HPDE6-E6E7 (cell line): ENCODE data around the gene SAMM50.

Source experiments
- DNase-seq: peaks from one replicate; pipeline ENCODE4 v3.0.0; 2011; ENCODE audit warnings: missing footprints; ENCODE audit errors: extremely low spot score

The SAMM50 gene

GRCh38 chr22:43955040-43955882 lies at the start of gene SAMM50:
TSS of gene SAMM50 (plus strand) at chr22:43955442. CDS start at chr22:43955578, 136 bp downstream.
- DNase-seq: peak; percentile 73

- DNase-seq: no peak
These were observed 49.6 kb upstream of the SAMM50 start for GRCh38 chr22:43905681-43906080.

- no peak for DNase-seq
These were observed 45.5 kb upstream of the SAMM50 start for GRCh38 chr22:43909708-43910107.

DNA sequence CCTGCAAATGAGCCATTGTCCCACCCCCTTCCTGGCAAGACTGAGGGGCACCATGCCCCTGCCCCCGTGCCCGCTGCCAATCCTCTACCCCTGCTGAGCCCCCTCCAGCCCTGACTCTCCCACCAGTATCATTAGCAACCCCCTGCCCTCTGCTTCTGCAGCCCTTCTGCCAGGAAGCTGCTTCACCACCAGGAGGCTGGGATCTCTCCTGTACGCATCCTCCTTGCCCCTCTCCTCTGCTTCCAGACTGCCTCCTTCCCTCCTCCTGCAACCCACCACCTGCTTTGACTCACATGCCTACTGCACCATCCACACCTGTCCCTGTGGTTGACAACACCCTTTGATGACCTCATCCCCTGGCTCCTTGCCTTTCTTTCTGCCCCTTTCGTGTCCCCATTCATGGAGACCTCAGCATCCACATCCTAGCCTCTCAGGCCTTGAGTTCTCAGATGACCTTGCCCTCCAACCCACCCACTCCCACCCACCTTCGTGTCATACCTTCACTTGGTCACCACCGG lies 45.0 kb upstream of the SAMM50 start:
- no peak for DNase-seq

GRCh38 chr22:43911351-43911750 lies 43.9 kb upstream of the SAMM50 start:
- no peak for DNase-seq

DNA sequence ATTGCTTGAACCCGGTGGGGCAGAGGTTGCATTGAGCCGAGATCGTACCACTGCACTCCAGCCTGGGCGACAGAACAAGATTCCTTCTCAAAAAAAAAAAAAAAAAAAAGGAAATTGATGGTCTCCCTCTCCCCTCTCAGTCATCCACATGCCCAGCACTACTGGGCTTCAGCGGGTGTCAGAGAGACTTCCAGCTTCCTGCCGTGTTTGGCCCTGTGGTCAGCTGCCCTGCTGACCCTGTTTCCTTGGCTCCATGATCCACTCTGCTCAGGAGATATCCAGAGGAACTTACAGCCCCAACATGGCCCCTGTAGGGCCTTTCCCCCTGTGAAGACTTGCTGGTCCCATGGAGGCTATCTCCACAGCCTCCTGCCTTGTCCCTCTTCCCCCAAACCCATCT lies 37.7 kb upstream of the SAMM50 start:
- no peak for DNase-seq

DNA sequence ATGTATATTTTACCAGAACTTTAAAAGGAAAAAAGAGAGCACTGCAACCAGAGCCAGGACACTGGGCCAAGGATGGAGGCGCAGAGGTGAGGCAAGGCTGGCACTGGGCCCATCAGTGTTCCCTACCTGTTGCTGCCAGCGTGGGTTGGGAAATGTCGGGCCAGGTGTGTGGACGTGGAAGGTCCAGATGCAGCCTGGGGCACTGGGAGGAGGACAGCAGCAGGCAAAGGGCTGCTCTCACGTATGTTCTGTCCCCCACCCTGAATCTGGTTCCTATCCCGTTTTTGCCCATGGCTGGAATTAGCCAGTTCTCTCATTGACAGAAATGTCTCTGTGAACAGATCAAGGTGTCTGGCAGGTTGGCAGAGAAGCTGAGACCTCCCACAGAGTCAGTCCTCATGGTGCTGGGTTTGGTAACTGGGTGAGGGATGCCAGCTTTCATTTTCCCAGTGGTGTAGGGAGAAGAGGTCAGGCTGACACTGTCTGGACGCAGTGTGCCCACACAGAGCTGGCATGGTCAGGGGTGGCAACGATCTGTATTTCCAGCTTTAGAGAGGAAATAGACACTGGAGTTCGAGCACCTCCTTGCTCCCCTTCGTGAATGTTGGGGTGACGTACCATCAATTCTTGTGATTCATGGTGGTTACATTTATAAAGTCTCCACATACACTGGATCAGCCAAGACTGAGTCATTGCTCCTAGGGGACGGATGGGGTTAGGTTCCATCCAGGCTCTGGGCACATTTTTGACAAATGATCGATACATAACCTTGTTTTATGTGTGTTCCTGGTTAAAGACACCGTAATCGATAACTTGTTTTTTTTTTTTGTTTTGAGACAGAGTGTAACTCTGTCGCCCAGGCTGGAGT lies 35.9 kb upstream of the SAMM50 start:
- DNase-seq: no peak

DNA sequence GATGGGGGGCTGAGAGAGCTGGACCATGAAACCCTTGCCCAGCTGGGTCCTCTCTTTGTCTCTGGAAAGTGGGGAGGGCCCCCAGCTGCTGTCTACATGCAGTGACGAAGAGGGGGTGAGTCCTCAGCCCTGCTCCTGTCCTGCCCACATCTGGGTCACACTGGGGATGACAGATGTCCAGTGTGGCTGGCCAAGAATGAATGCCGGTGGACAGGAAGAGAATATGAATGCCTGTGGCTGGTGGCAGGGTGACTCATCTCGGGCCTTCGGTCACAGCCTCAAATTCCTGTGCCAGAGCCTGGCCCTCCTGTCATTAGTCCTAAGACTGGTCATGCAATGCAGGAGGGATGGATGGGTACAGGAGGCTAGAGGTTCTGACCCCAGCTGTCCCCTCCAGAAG lies 33.9 kb upstream of the SAMM50 start:
- DNase-seq: no peak

GRCh38 chr22:43922123-43922522 lies 33.1 kb upstream of the SAMM50 start:
- DNase-seq: no peak

GRCh38 chr22:43923191-43923590 lies 32.1 kb upstream of the SAMM50 start:
- no peak for DNase-seq

DNA sequence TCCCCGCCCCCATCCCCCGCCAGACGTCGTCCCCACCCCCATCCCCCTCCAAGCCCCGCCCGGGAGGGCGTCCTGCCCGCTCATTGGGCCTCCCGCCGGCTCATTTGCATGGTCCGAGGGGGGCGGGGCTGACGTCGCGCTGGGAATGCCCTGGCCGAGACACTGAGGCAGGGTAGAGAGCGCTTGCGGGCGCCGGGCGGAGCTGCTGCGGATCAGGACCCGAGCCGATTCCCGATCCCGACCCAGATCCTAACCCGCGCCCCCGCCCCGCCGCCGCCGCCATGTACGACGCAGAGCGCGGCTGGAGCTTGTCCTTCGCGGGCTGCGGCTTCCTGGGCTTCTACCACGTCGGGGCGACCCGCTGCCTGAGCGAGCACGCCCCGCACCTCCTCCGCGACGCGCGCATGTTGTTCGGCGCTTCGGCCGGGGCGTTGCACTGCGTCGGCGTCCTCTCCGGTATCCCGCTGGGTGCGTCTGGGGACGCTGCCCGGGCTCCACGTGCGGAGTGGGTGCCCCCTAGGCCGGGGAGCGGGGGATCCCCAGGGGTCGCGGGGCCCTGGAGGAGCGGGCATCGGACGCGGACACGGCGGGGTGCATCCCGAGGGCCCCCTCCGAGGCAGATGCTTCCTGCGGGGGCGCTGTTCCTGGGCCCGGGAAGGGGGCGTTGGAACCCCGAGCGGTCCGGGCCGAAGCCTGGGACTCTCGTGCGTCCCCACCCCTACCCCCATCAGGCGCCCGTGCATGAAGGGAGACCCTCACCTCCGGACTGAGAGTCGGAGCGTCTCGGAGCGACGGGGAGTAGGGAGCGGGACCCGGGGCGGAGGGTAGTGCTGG lies 31.4 kb upstream of the SAMM50 start, which contains the start of gene PNPLA3:
Gene PNPLA3, plus strand, starts transcription at position 175 of the 834 bp plus-strand sequence. Its CDS starts 107 bp downstream, at position 282.
- DNase-seq: peak; percentile 75

DNA sequence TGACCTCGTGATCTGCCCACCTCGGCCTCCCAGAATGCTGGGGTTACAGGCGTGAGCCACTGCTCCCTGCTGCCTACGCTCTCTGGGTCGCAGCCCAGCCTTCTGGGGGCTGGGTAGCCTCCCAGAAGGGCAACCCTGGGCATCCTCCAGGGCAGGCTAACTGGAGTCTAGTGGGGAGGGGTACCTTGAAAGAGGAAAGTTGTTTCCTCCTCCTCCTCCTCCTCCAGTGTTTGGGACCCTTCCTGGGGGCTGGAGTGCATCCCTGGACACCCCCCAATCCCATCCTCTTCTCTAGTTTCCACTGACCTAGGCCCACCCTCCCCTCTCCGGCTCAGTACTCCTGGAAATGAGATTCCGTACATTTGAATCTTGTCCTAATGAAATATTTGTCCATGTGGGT lies 30.4 kb upstream of the SAMM50 start:
- no peak for DNase-seq

- peak; percentile 64 for DNase-seq
These were observed 29.6 kb upstream of the SAMM50 start for GRCh38 chr22:43925433-43926348.

DNA sequence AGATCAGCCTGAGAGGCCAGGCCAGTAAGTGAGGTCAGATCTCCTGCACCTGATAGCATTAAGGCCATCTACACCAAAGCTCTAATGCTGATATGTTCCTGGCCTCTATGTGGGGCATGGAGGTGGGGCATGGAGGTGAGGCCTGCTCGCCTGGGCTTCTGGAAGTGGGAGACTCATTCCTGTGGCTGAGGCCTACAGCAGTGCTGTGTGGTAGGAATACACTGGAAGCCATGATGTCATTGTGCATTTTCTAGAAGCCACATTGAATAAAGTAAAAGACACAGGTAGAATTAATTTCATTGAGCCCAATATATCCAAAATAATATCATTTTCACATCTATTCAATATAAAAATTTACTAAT lies 28.9 kb upstream of the SAMM50 start:
- peak; percentile 36 for DNase-seq

GRCh38 chr22:43928468-43928867 lies 26.8 kb upstream of the SAMM50 start:
- DNase-seq: no peak

DNA sequence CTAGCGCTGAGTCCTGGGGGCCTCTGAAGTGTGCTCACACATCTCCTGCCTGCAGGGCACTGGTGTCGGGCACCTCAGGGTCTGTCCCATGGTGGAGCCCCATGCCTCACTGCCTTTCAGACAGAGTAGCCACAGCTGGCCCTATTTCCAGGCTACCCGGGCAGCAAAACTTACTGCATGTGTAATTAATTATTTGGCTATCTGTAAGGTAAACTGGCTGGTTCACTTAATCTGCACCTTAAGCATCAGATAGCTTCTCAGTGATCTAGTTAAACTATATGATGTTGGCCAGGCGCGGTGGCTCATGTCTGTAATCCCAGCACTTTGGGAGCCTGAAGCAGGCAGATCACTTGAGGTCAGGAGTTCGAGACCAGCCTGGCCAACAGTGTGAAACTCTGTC lies 26.3 kb upstream of the SAMM50 start:
- no peak for DNase-seq

- no peak for DNase-seq
These were observed 23.5 kb upstream of the SAMM50 start for GRCh38 chr22:43931771-43932170.

- no peak for DNase-seq
These were observed 13.8 kb upstream of the SAMM50 start for GRCh38 chr22:43941449-43941848.

DNA sequence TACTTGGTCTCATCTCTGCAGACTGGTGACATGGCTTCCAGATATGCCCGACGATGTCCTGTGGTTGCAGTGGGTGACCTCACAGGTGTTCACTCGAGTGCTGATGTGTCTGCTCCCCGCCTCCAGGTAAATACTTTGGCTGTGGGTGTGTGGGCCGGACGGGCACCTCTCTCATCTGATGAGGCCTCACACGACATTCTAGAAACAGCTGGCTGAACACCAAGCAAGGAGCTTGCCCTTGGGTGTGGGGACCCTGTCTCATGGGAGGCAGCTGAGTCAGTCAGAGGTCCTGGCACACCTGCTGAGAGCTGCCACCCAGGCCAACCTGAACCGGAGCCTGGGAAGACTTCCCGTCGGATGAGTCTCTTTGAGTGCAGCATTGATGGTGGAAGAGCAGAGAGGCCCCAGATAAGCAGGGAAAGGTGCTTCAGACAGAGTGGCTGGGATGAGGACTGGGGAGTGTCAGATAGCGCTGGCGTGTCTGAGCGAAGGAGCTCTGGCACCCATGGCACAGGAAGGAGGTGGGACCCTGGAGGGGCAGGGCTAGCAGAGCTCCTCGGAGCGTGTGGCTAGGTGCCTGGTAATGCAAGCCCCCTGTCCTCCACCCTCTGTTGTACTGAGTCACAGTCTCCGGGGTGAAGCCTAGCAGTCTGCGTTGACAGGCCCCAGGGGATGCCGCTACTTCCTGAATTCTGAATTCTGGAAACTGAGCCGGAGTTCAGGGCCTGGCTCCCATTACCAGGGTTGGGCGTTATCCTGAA lies 10.4 kb upstream of the SAMM50 start:
- DNase-seq: no peak
